Fibroblast of the aortic adventitia (primary cell): ENCODE results near the gene ADGRE2. TPM values are rescaled to one million over a fixed set of nuclear protein-coding genes. Genes with fewer than 3 reads are reported as not detected.

ENCODE experiments used
- DNase-seq: peaks from one replicate; pipeline ENCODE4 v3.0.0-alpha.2; 2010; ENCODE audit warnings: low read depth
- H3K4me3 ChIP-seq: 2 replicates; pipeline ENCODE4 v1.5.1; 2011; ENCODE audit warnings: low read depth, mild to moderate bottlenecking, control low read depth, low read length, moderate library complexity
- CTCF ChIP-seq: IDR thresholded peaks from 2 replicates; pipeline ENCODE4 v1.5.1; 2011; ENCODE audit warnings: mild to moderate bottlenecking, low read length, control low read depth, inconsistent platforms; ENCODE audit not compliant: insufficient read depth
- small RNA-seq: library from RNA; depleted of rRNA; stranded (forward); fragments of <200 nt; gene quantifications from one replicate; pipeline ENCODE3, GENCODE V24; 2012
- total RNA-seq: library from RNA; depleted of rRNA; stranded (reverse); fragments of >200 nt; gene quantifications from 2 replicates; pipeline ENCODE4 v1.2.3, GENCODE V29; 2012; ENCODE audit warnings: low replicate concordance

The ADGRE2 gene
- total RNA-seq, 1 donor: 0.09 TPM

DNA sequence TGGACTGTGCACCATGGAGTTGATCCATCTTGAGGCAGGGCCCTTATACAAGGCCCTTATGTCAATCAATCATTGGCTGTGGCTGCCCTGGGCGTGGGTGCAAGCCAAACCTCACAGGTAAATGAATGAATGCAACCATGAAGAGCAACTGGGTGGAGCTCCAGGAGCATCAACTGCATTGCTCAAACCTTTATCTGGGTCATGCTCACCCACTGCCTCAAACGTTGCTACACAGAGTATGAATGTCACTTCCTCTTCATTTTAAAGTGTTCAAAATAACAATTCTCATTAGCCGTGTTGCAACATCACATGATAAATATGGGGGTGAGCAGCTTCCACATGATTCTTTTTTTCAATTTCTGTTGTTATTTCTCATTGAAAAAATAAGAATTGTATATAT lies 94.9 kb downstream of the ADGRE2 start:
- H3K4me3 ChIP-seq: no peak overlapping the region
- DNase-seq: no peak
- TF ChIP-seq CTCF: no peak

Small RNA genes within 50 kb of the gene (small RNA-seq; reads per million reads assigned to genes)
- gene AC005255.1: not detected

Other genes starting within 250 kb of the ADGRE2 start
- gene TECR, start 249.0 kb downstream of the ADGRE2 start, total RNA-seq: 2.9 and 41.8 TPM in 2 replicates
- gene NDUFB7, start 206.5 kb downstream of the ADGRE2 start, total RNA-seq: 100 and 164 TPM in 2 replicates
- 0.09 TPM in 1 of 2 replicates, not detected in the other for gene CLEC17A, start 195.5 kb downstream of the ADGRE2 start, total RNA-seq
- not detected in 2 replicates for gene ADGRE3, start 103.7 kb downstream of the ADGRE2 start, total RNA-seq
- gene ZNF333, start 88.5 kb downstream of the ADGRE2 start, total RNA-seq: 10.5 and 21.1 TPM in 2 replicates
- not detected in 2 replicates for gene OR7A5, start 56.6 kb upstream of the ADGRE2 start, total RNA-seq
- not detected in 2 replicates for gene OR7C1, start 56.6 kb upstream of the ADGRE2 start, total RNA-seq
- not detected in 2 replicates for gene OR7A10, start 70.4 kb upstream of the ADGRE2 start, total RNA-seq
- not detected in 2 replicates for gene OR7A17, start 107.6 kb upstream of the ADGRE2 start, total RNA-seq
- not detected in 2 replicates for gene OR7C2, start 162.9 kb upstream of the ADGRE2 start, total RNA-seq
- gene SLC1A6, start 201.3 kb upstream of the ADGRE2 start, total RNA-seq: not detected in 2 replicates